CD4-positive, alpha-beta T cell (primary cell): ENCODE results near the gene CASTOR1. TPM values are rescaled to one million over a fixed set of nuclear protein-coding genes. Genes with fewer than 3 reads are reported as not detected.
A peak's percentile ranks its signal among the peaks of the same experiment; 100 is the strongest.
"Not testable (repeated sequence)": the region's sequence is repeated elsewhere in the genome, so short reads cannot be mapped to it uniquely, and the experiment has no call there.

Experiments used
- ATAC-seq: fragments of 200-7000 bp; cut with Tn5 transposase; one replicate; pipeline ENCODE4 v1.10.0; 2022; ENCODE audit warnings: mild to moderate bottlenecking; ENCODE audit not compliant: poor library complexity
- CTCF ChIA-PET: fragments of 350-600 bp; sonication (Branson Sonifier 250); formaldehyde crosslinking; loops from one replicate; lab custom pipeline; 2021; ENCODE audit warnings: antibody characterized with exemption, inconsistent platforms; lab: Charles Lee
- POLR2A ChIA-PET: fragments of 350-600 bp; sonication (Branson Sonifier 250); formaldehyde crosslinking; loops from one replicate; lab custom pipeline; 2021; ENCODE audit warnings: antibody characterized with exemption, inconsistent platforms; lab: Charles Lee
- DNase-seq, 14 experiments: peaks; one replicate each; pipeline ENCODE4 v3.0.0-alpha.2; 2013 to 2020; ENCODE audit warnings: mixed read lengths in 2 of 14
- H3K27ac ChIP-seq, 2 donors: one replicate each; pipeline versions ENCODE4 v1.5.1 to v1.7.0; 2013; ENCODE audit warnings: low read length in 2 of 2, low read depth in 1 of 2, mild to moderate bottlenecking in 1 of 2
- H3K27me3 ChIP-seq, 2 experiments: 1 replicate in 1 of 2; 2 replicates in 1 of 2; pipeline versions ENCODE4 v1.6.1 to v1.7.0; 2013; ENCODE audit warnings: low read length in 2 of 2, control low read depth in 1 of 2, mild to moderate bottlenecking in 1 of 2, moderate library complexity in 1 of 2; ENCODE audit not compliant: insufficient read depth in 2 of 2, control insufficient read depth in 1 of 2
- H3K36me3 ChIP-seq: one replicate; pipeline ENCODE4 v1.6.1; 2013; ENCODE audit warnings: low read length, control low read depth; ENCODE audit not compliant: insufficient read depth
- H3K4me1 ChIP-seq: one replicate; pipeline ENCODE4 v1.6.1; 2013; ENCODE audit warnings: low read length, control low read depth; ENCODE audit not compliant: insufficient read depth
- H3K4me3 ChIP-seq: one replicate; pipeline ENCODE4 v1.5.1; 2013; ENCODE audit warnings: mild to moderate bottlenecking, low read length, moderate library complexity
- H3K9me3 ChIP-seq, 2 experiments: 1 replicate in 1 of 2; 2 replicates in 1 of 2; pipeline versions ENCODE4 v1.6.1 to v1.7.0; 2013; ENCODE audit warnings: low read length in 2 of 2, mild to moderate bottlenecking in 2 of 2, control low read depth in 1 of 2, moderate library complexity in 1 of 2; ENCODE audit not compliant: control insufficient read depth in 1 of 2, insufficient read depth in 1 of 2
- H3K27ac Mint-ChIP-seq: one replicate; pipeline ENCODE4 v1.8.0; 2020; ENCODE audit warnings: mixed read lengths
- H3K27me3 Mint-ChIP-seq: one replicate; pipeline ENCODE4 v1.8.0; 2021; ENCODE audit warnings: mixed read lengths
- H3K36me3 Mint-ChIP-seq: one replicate; pipeline ENCODE4 v1.8.0; 2021; ENCODE audit warnings: low read depth, mixed read lengths
- H3K4me1 Mint-ChIP-seq: one replicate; pipeline ENCODE4 v1.8.0; 2021; ENCODE audit warnings: low read depth, mixed read lengths
- H3K4me3 Mint-ChIP-seq: one replicate; pipeline ENCODE4 v1.8.0; 2020; ENCODE audit warnings: mild to moderate bottlenecking, mixed read lengths
- H3K9me3 Mint-ChIP-seq: one replicate; pipeline ENCODE4 v1.8.0; 2020; ENCODE audit warnings: mixed read lengths
- intact Hi-C, 2 experiments: fragments of 100-400 bp; cut with DNase I in 1 of 2; cut with micrococcal nuclease in 1 of 2; formaldehyde crosslinking; loops; one replicate each; pipeline versions ENCODE4 v1.15.1 to v1.9.0; 2023 to 2025; cut with DNase I, micrococcal nuclease
- polyA plus RNA-seq, 2 donors: library from polyadenylated mRNA; unstranded; fragments of 120-200 nt; gene quantifications; one replicate each; pipeline ENCODE4 v1.2.1, GENCODE V29; 2013
- total RNA-seq, 174 experiments: library from RNA in 2 of 174; stranded (reverse) in 2 of 174; gene quantifications; one replicate each; pipeline ENCODE4 v1.2.3 and lab custom pipeline; 2021 to 2026
- TF ChIP-seq, protein P1 (sequence below): fragments of 200-600 bp; IDR thresholded peaks from one replicate; pipeline ENCODE4 v1.8.0; 2022; ENCODE audit warnings: antibody characterized with exemption, mild to moderate bottlenecking

The CASTOR1 gene
- 1 to 10 TPM; 7.9 to 8.8 TPM for total RNA-seq
- 8.5 TPM for polyA plus RNA-seq (2013, experiment 1 of 2)
- 8.6 TPM for polyA plus RNA-seq (2013, experiment 2 of 2)
- total RNA-seq (lab: John Stamatoyannopoulos, UW) = 0 to 3.2 (median 0.80) reads per million in 172 experiments

DNA sequence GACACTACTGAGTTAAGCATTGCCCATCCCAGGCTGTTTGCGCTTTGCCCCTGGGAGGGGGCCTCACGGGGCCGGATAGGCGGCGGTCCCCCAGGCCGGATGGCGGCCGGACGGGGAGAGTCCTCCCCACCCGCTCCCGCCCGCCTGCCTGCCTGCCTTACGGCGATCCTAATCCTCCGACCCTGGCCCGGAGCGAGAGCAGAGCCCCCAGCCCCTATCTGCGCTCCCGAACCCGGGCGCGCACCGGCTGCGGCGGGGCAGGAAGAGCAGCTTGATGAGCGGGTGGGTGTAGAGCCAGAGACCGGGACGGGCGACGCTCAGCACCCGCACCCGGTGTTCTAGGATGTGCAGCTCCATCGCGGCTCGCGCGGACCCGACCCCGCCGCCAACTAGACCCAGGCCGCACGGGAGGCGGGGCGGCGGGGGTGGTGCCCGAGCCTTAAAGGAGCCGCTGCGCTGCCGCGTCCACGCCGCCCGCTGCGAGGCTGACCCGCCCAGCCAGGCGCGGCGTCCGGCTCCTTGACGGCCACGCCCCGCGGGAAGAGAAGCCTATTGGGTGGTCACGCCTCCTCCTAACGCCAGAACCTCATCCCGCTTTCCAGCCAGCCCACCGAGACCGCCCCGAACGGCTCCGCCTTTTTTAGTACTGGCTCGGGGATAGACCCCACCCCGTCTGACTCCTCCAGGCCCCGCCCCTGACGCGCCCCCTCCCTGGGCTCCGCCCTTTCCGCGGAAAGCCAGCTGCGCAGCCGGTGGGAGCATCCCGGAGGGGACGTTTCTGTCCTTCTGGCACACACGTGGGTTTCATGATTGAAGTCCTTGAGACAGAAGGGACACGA, at the start of gene CASTOR1:
CASTOR1 (minus strand) TSS at position 365 of the 839 bp plus-strand sequence; CDS start at position 357, 8 bp downstream.
- ChIA-PET CTCF (interaction anchor here (0.9 to 6.8 kb wide), 12 partner anchors 9 to 135 kb away, joined by 3 to 99 read pairs (median 15); partner anchors contain the start of genes CCDC157, RNF215, SF3A1 and TBC1D10A), POLR2A (interaction anchor here (0.6 to 9.8 kb wide), 21 partner anchors 9 to 185 kb away, joined by 3 to 268 read pairs (median 7); partner anchors contain the start of genes CCDC157, MTFP1, OSM and RNF215)
- Mint-ChIP-seq H3K27ac (peak within 1 kb of the TSS; percentile 89), H3K4me1 (peaks cover 55% of the 10 kb centered on the region), H3K9me3 (no peaks in the 10 kb centered on the region), H3K27me3 (no peaks in the 10 kb centered on the region), H3K4me3 (peak within 1 kb of the TSS; percentile 97), H3K36me3 (peaks cover 68% of the 10 kb centered on the region)
- Histone ChIP-seq H3K27me3 (no peaks in the 10 kb centered on the region), H3K36me3 (peaks cover 45% of the 10 kb centered on the region), H3K9me3 (no peaks in the 10 kb centered on the region), H3K4me1 (peaks cover 54% of the 10 kb centered on the region), H3K4me3 (peak within 1 kb of the TSS; percentile 75), H3K27ac (peak within 1 kb of the TSS; percentile 51 to 60)
- ATAC-seq (peak; percentile 78), DNase-seq (peak; percentile 75 to 96 (median 86))
- intact Hi-C loops = loop anchor here (1.0 to 5.0 kb wide), 5 partner anchors 17 to 195 kb away; partner anchors contain the start of genes MTFP1 (in 1 of the 2), SF3A1 (in 1 of the 2) and TBC1D10A (in 1 of the 2)
- TF ChIP-seq, protein P1, sequence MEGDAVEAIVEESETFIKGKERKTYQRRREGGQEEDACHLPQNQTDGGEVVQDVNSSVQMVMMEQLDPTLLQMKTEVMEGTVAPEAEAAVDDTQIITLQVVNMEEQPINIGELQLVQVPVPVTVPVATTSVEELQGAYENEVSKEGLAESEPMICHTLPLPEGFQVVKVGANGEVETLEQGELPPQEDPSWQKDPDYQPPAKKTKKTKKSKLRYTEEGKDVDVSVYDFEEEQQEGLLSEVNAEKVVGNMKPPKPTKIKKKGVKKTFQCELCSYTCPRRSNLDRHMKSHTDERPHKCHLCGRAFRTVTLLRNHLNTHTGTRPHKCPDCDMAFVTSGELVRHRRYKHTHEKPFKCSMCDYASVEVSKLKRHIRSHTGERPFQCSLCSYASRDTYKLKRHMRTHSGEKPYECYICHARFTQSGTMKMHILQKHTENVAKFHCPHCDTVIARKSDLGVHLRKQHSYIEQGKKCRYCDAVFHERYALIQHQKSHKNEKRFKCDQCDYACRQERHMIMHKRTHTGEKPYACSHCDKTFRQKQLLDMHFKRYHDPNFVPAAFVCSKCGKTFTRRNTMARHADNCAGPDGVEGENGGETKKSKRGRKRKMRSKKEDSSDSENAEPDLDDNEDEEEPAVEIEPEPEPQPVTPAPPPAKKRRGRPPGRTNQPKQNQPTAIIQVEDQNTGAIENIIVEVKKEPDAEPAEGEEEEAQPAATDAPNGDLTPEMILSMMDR = no peak

DNA sequence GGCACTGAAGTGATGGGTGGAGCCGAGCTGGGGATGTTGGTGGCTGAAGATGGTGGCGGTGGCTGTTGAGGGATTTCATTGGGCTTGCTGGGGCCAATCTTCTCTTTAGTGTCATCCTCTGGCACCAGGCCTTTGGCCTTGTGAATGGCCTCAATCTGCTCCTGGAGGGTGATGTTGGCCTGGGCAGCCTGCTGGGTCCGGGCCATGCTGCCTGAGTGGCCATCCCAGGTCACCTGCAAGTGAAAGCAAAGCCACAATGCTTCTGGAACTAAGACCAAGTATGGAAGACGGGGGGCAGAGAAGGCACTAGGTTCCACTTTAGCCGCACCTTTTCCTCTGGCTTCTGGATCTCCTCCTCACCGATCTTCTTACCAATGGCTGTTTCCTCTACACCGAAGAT, 49.5 kb upstream of the CASTOR1 start:
- no peaks in the 10 kb centered on the region for H3K9me3 Mint-ChIP-seq
- no peak overlapping the region for H3K4me3 Mint-ChIP-seq
- no peaks in the 10 kb centered on the region for H3K4me1 Mint-ChIP-seq
- no peaks in the 10 kb centered on the region for H3K4me1 ChIP-seq
- H3K27ac ChIP-seq = no peak overlapping the region
- H3K27me3 Mint-ChIP-seq = no peaks in the 10 kb centered on the region
- H3K9me3 ChIP-seq = no peaks in the 10 kb centered on the region
- H3K36me3 Mint-ChIP-seq = peaks cover 100% of the 10 kb centered on the region
- ATAC-seq (no peak), DNase-seq (no peak)
- no peaks in the 10 kb centered on the region for H3K27me3 ChIP-seq
- CTCF ChIA-PET = no interaction called here
- H3K36me3 ChIP-seq = peaks cover 97% of the 10 kb centered on the region
- POLR2A ChIA-PET = no interaction called here
- H3K4me3 ChIP-seq = no peak overlapping the region
- TF ChIP-seq, protein P1 = no peak
- intact Hi-C loops = no loop called here
- H3K27ac Mint-ChIP-seq = no peak overlapping the region

DNA sequence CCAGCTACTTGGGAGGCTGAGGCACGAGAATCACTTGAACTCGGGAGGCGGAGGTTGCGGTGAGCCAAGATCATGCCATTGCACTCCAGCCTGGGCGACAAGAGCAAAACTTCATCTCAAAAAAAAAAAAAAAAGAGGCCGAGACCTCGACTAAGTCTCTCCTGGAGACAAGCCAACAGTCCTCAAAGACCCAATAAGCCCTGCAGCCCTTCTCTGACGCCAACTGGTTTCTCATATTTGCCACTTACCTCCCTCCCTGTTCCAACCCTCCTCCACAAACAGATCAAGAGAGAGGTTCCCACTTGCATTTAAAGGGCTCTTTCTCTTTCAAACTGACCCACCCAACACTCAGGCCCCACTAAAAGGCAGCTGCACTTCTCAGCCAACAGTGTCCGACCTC, 49.0 kb upstream of the CASTOR1 start:
- H3K27me3 ChIP-seq, POLR2A ChIA-PET, H3K27me3 Mint-ChIP-seq, H3K4me3 Mint-ChIP-seq, intact Hi-C loops, H3K4me1 Mint-ChIP-seq, H3K9me3 ChIP-seq, CTCF ChIA-PET, ATAC-seq, H3K27ac ChIP-seq, H3K4me3 ChIP-seq, H3K4me1 ChIP-seq, H3K27ac Mint-ChIP-seq, DNase-seq, H3K9me3 Mint-ChIP-seq: not testable (repeated sequence)
- H3K36me3 Mint-ChIP-seq = peaks cover 100% of the 10 kb centered on the region
- peaks cover 97% of the 10 kb centered on the region for H3K36me3 ChIP-seq
